Retinal pigment epithelial cell (primary cell): ENCODE measurements around the gene GALNT18.

ENCODE experiments used
- DNase-seq: peaks from one replicate; pipeline ENCODE4 v3.0.0-alpha.2; 2010; ENCODE audit warnings: low read depth
- H3K4me3 ChIP-seq: 2 replicates; pipeline ENCODE4 v1.5.1; 2011; ENCODE audit warnings: mild to moderate bottlenecking, low read length, control low read depth, moderate library complexity
- CTCF ChIP-seq: conservative IDR thresholded peaks from 2 replicates; pipeline ENCODE4 v1.5.1; 2011; ENCODE audit warnings: low read depth, low read length, control low read depth, inconsistent platforms

GALNT18 gene

GRCh38 chr11:11396301-11397035 lies 225.3 kb downstream of the GALNT18 start:
- no peak overlapping the region for H3K4me3 ChIP-seq
- DNase-seq = no peak

DNA sequence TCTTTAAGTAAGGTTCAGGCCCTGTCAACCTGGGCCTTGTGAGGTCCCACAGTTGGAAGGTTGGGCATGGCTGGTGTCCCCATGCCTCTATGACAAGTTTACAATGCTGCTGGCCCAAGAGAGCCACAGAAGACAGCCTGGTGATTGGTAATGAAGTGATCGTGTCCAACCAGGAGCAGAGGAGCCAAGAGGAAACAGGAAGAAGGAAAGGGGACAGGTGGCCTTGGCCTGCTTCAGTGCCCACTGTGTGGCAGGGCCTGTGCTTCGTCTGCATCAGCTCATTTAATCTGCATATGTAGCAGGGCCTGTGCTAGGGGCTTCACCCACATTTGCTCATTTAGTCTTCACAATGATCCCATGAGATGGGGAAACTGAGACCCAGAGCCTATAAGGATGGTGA lies 226.7 kb downstream of the GALNT18 start:
- DNase-seq = no peak
- H3K4me3 ChIP-seq = no peak overlapping the region
- no peak for TF ChIP-seq CTCF

More at GRCh38 chr11:11396301-11397035, 225.3 kb downstream of the GALNT18 start:
- TF ChIP-seq CTCF = no peak

DNA sequence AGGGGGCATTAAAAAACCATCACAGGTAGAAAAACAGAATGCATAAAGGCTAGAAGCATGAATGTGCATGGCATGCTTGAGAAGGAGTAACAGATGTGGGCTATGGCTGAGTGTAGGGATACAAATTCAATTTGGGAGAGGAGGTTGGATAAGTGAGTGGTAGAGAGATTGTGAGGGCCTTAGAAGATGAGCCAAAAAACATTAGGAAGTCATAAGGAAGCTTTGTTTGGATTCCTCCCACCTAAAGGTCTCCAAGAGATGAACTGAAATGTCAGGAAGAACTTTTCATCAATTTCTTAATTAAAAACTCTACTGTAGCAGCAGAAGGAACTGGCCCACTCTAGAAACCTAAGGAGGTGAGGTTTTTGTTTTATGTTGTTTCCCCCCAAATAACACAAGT lies 227.6 kb downstream of the GALNT18 start:
- no peak for TF ChIP-seq CTCF
- DNase-seq = no peak
- no peak overlapping the region for H3K4me3 ChIP-seq

DNA sequence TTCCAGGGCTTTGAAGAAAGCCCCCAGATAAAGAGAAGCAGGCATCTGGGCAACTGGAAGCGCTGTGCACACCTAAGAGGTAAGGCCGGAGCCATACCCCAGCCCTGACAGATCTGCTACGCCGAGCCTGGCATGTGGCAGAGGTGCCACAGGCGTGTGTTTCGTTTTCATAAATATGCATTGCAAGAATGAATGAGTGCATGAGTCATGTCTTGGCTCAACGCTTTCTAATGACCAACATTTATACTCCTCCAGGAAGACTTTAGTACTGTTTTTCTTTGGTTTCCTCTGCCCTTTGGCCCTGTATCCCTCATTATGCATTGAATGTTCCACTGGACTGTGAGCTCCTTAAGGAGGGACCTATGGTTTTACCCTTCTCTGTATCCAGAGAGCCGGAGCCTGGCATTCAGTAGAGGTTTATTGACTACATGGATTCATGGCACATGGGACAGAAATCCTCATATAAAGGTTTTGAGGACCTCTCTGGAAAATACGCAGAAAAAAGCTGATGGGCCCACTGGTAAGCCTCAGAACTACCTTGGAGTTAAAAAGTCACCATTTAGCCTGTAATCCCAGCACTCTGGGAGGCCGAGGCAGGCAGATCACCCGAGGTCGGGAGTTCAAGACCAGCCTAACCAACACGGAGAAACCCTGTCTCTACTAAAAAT lies 229.9 kb downstream of the GALNT18 start:
- H3K4me3 ChIP-seq = no peak overlapping the region
- peak; percentile 65 for DNase-seq
- TF ChIP-seq CTCF = no peak

- no peak overlapping the region for H3K4me3 ChIP-seq
- no peak for TF ChIP-seq CTCF
- DNase-seq = no peak
These were observed 230.6 kb downstream of the GALNT18 start for GRCh38 chr11:11391169-11391568.

- no peak overlapping the region for H3K4me3 ChIP-seq
- TF ChIP-seq CTCF = no peak
- DNase-seq = no peak
These were observed 231.6 kb downstream of the GALNT18 start for GRCh38 chr11:11390068-11390771.
